HT1080 (cell line): Measurements from ENCODE around the gene MED13L. TPM values are rescaled to one million over a fixed set of nuclear protein-coding genes. Genes with fewer than 3 reads are reported as not detected.
A peak's percentile ranks its signal among the peaks of the same experiment; 100 is the strongest.
"Not testable (repeated sequence)": the region's sequence is repeated elsewhere in the genome, so short reads cannot be mapped to it uniquely, and the experiment has no call there.

Experiments
- DNase-seq: peaks from one replicate; pipeline ENCODE4 v3.0.0-alpha.2; 2015; ENCODE audit warnings: low read depth
- total RNA-seq: library from RNA; depleted of rRNA; stranded (reverse); fragments of >200 nt; shearing (Covaris generic); gene quantifications from 2 replicates; pipeline ENCODE4 v1.2.3, GENCODE V29; 2014

The MED13L gene
- total RNA-seq, 1 experiment from 2014 or later: 25.8 TPM

GRCh38 chr12:116031624-116032023 is 245.9 kb downstream of the MED13L start:
- DNase-seq: not testable (repeated sequence)

- no peak for DNase-seq
Measured at GRCh38 chr12:116028619-116029018, 248.9 kb downstream of the MED13L start.

GRCh38 chr12:116027551-116027821 is 250.0 kb downstream of the MED13L start:
- no peak for DNase-seq

- no peak for DNase-seq
Measured at GRCh38 chr12:116026768-116027550, 250.5 kb downstream of the MED13L start.

GRCh38 chr12:116026346-116026745 is 251.1 kb downstream of the MED13L start:
- DNase-seq: no peak

- DNase-seq: no peak
Measured at GRCh38 chr12:116024769-116025168, 252.7 kb downstream of the MED13L start.

- DNase-seq: no peak
Measured at GRCh38 chr12:116019415-116019814, 258.1 kb downstream of the MED13L start.

GRCh38 chr12:116018282-116018681 is 259.2 kb downstream of the MED13L start:
- no peak for DNase-seq

GRCh38 chr12:116015525-116015924 is 262.0 kb downstream of the MED13L start:
- DNase-seq: peak; percentile 29

GRCh38 chr12:116012757-116013156 is 264.7 kb downstream of the MED13L start:
- no peak for DNase-seq

- no peak for DNase-seq
Measured at GRCh38 chr12:116011217-116011616, 266.3 kb downstream of the MED13L start.

GRCh38 chr12:116010467-116010866 is 267.0 kb downstream of the MED13L start:
- DNase-seq: no peak

- no peak for DNase-seq
Measured at GRCh38 chr12:116009805-116010204, 267.7 kb downstream of the MED13L start.

- DNase-seq: no peak
Measured at GRCh38 chr12:116006141-116006540, 271.4 kb downstream of the MED13L start.

GRCh38 chr12:116002890-116003536 is 274.5 kb downstream of the MED13L start:
- no peak for DNase-seq

- no peak for DNase-seq
Measured at GRCh38 chr12:116000252-116000651, 277.2 kb downstream of the MED13L start.

- no peak for DNase-seq
Measured at GRCh38 chr12:115999582-115999981, 277.9 kb downstream of the MED13L start.

GRCh38 chr12:115998794-115999478 is 278.6 kb downstream of the MED13L start:
- DNase-seq: no peak

GRCh38 chr12:115998119-115998633 is 279.3 kb downstream of the MED13L start:
- peak; percentile 42 for DNase-seq

- DNase-seq: no peak
Measured at GRCh38 chr12:115993737-115994136, 283.8 kb downstream of the MED13L start.

GRCh38 chr12:115990241-115990640 is 287.3 kb downstream of the MED13L start:
- no peak for DNase-seq
